IPS-18a (cell line): ENCODE measurements around the gene SLC9A1.

ENCODE experiments used
- H3K27ac ChIP-seq: one replicate; pipeline ENCODE4 v1.5.1; 2013; ENCODE audit warnings: low read length
- H3K27me3 ChIP-seq: one replicate; pipeline ENCODE4 v1.6.1; 2013; ENCODE audit warnings: mild to moderate bottlenecking, low read length; ENCODE audit not compliant: control insufficient read depth, insufficient read depth
- H3K36me3 ChIP-seq: one replicate; pipeline ENCODE4 v1.6.1; 2013; ENCODE audit warnings: low read depth, low read length; ENCODE audit not compliant: control insufficient read depth
- H3K4me1 ChIP-seq: one replicate; pipeline ENCODE4 v1.6.1; 2013; ENCODE audit warnings: low read depth, low read length; ENCODE audit not compliant: control insufficient read depth
- H3K4me3 ChIP-seq: one replicate; pipeline ENCODE4 v1.5.1; 2013; ENCODE audit warnings: low read length
- H3K9ac ChIP-seq: one replicate; pipeline ENCODE4 v1.6.1; 2013; ENCODE audit warnings: mild to moderate bottlenecking, low read length, moderate library complexity
- H3K9me3 ChIP-seq: one replicate; pipeline ENCODE4 v1.6.1; 2013; ENCODE audit warnings: low read depth, low read length; ENCODE audit not compliant: control insufficient read depth

Gene SLC9A1

GRCh38 chr1:27086026-27086425 is 68.9 kb downstream of the SLC9A1 start:
- Histone ChIP-seq H3K36me3 (no peaks in the 10 kb centered on the region), H3K9me3 (no peaks in the 10 kb centered on the region), H3K9ac (no peak overlapping the region), H3K27ac (no peak overlapping the region), H3K4me1 (no peaks in the 10 kb centered on the region), H3K27me3 (no peaks in the 10 kb centered on the region), H3K4me3 (no peak overlapping the region)

DNA sequence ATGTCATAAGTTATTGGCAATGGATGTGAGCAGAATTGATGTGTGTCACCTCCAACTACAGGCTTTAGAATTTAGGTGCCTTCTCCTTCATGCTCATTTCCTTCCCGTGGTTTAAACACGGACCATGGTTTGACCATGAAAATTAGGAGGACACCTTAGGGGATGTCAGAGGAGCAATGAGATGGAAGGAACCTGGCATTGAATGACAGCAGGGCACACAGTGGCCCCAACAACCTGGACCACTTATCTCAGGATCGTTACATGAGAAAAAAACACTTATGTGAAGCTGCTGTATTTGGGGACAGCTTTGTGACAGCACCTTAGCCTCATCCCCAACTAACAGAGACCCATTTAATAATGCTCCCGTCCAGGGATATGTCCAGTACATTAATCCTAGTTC is 70.8 kb downstream of the SLC9A1 start:
- Histone ChIP-seq H3K9ac (no peak overlapping the region), H3K36me3 (no peaks in the 10 kb centered on the region), H3K4me3 (no peak overlapping the region)

GRCh38 chr1:27077968-27078367 is 77.0 kb downstream of the SLC9A1 start:
- Histone ChIP-seq H3K27ac (no peak overlapping the region), H3K4me1 (no peaks in the 10 kb centered on the region), H3K4me3 (no peak overlapping the region), H3K9ac (no peak overlapping the region), H3K9me3 (no peaks in the 10 kb centered on the region), H3K27me3 (no peaks in the 10 kb centered on the region), H3K36me3 (no peaks in the 10 kb centered on the region)

More for the DNA sequence above, 70.8 kb downstream of the SLC9A1 start:
- no peaks in the 10 kb centered on the region for H3K4me1 ChIP-seq
- no peaks in the 10 kb centered on the region for H3K27me3 ChIP-seq
- no peaks in the 10 kb centered on the region for H3K9me3 ChIP-seq
- H3K27ac ChIP-seq = no peak overlapping the region

DNA sequence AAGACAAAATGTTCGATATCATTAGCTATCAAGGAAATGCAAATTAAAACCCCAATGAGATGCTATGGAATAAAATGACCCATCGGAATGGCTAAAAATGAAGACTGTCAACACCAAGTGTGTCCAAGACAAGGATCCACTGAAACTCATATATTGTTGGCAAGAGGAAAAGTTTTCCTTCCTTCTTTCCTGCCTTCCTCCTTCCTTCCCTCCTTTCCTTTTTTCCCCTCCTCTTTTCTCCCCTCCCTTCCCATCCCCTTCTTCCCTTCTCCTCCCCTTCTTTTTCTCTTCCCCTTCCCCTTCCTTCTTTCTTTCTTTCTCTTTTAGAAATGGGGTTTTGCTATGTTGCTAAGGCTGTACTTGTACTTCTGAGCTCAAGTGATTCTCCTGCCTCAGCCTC is 78.1 kb downstream of the SLC9A1 start:
- H3K27ac ChIP-seq = no peak overlapping the region
- H3K36me3 ChIP-seq = no peaks in the 10 kb centered on the region
- no peaks in the 10 kb centered on the region for H3K9me3 ChIP-seq
- no peak overlapping the region for H3K9ac ChIP-seq
- H3K4me3 ChIP-seq = no peak overlapping the region
- H3K4me1 ChIP-seq = no peaks in the 10 kb centered on the region
- no peaks in the 10 kb centered on the region for H3K27me3 ChIP-seq

- Histone ChIP-seq H3K27ac (no peak overlapping the region), H3K9ac (no peak overlapping the region), H3K36me3 (no peaks in the 10 kb centered on the region), H3K9me3 (no peaks in the 10 kb centered on the region), H3K27me3 (no peaks in the 10 kb centered on the region), H3K4me1 (no peaks in the 10 kb centered on the region), H3K4me3 (no peak overlapping the region)
Observed at GRCh38 chr1:27074175-27074780, 80.6 kb downstream of the SLC9A1 start.

DNA sequence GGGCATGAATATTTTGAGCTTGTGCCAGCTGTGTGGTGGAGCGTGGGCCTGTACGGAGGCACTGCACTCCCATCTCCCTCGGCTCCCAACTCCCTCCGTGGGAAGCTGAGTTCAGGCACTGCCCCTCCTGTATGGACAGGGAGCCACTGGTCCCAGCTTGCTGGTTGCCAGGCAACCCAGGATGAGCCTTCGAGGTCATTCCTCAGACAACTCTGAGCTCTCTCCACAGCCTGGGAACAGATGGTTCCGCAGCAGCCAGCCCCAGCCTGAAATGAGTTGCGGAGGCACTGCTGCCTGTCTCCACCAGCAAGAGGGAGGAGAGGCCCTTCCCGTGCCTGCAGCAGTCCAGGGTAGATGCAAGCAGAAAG is 83.9 kb downstream of the SLC9A1 start:
- H3K27ac ChIP-seq = no peak overlapping the region
- no peak overlapping the region for H3K4me3 ChIP-seq
- H3K36me3 ChIP-seq = no peaks in the 10 kb centered on the region
- H3K9ac ChIP-seq = no peak overlapping the region
- H3K9me3 ChIP-seq = no peaks in the 10 kb centered on the region
- H3K4me1 ChIP-seq = no peaks in the 10 kb centered on the region
- no peaks in the 10 kb centered on the region for H3K27me3 ChIP-seq

DNA sequence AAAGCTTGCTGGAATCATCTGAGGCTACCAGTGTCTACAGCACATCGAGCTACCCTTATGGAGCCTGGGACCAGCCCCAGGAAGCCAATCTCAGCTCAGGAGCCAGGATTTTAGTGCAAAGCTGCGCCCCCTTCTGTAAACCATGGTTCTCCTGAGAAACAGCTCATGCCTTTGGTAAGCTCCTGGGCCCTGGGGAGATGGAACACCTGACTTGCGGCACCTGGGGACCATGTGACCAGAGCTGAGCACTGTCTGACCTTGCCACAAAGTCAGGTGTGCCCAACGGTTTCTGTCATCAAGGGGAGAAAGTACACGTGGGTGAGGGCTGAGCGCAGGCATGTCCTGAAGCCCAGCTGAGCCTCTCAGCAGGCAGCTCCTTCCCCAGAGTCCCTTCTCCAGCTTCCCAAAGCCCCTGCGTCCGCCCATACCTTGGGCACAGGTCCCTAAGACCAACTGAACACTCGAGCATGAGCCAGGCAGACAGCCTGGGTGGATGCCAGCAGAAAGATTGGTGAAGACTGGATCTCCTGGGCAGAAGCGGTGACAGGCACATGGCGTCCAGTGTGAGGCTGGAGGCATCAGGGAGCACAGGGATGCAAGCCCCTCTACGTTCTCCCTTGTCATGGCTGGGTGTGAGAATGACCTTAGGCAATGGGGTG is 84.4 kb downstream of the SLC9A1 start:
- no peak overlapping the region for H3K27ac ChIP-seq
- H3K36me3 ChIP-seq = no peaks in the 10 kb centered on the region
- no peaks in the 10 kb centered on the region for H3K27me3 ChIP-seq
- H3K4me3 ChIP-seq = no peak overlapping the region
- no peak overlapping the region for H3K9ac ChIP-seq
- no peaks in the 10 kb centered on the region for H3K9me3 ChIP-seq
- no peaks in the 10 kb centered on the region for H3K4me1 ChIP-seq

DNA sequence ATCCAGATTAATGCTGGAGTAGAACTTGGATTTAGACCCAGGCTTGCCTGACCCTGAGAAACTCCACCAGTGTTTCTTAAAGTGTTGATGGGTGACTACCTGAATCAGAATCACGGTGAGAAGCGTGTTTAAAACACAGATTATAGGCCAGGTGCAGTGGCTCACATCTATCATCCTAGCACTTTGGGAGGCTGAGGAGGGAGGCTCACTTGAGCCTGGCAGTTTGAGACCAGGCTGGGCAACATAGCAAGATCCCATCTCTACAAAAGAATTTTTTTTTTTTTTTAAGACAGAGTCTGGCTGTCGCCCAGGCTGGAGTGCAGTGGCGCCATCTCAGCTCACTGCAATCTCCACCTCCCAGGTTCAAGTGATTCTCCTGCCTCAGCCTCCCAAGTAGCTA is 86.0 kb downstream of the SLC9A1 start:
- H3K27ac ChIP-seq = no peak overlapping the region
- H3K4me3 ChIP-seq = no peak overlapping the region
- H3K9ac ChIP-seq = no peak overlapping the region
- no peaks in the 10 kb centered on the region for H3K9me3 ChIP-seq
- no peaks in the 10 kb centered on the region for H3K27me3 ChIP-seq
- no peaks in the 10 kb centered on the region for H3K4me1 ChIP-seq
- H3K36me3 ChIP-seq = no peaks in the 10 kb centered on the region

- H3K4me1 ChIP-seq = no peaks in the 10 kb centered on the region
- H3K36me3 ChIP-seq = no peaks in the 10 kb centered on the region
- no peak overlapping the region for H3K9ac ChIP-seq
- H3K27ac ChIP-seq = no peak overlapping the region
- H3K27me3 ChIP-seq = no peaks in the 10 kb centered on the region
- no peak overlapping the region for H3K4me3 ChIP-seq
- H3K9me3 ChIP-seq = no peaks in the 10 kb centered on the region
Observed at GRCh38 chr1:27065999-27066630, 88.8 kb downstream of the SLC9A1 start.

- H3K9ac ChIP-seq = no peak overlapping the region
- no peak overlapping the region for H3K4me3 ChIP-seq
- H3K27me3 ChIP-seq = no peaks in the 10 kb centered on the region
- H3K9me3 ChIP-seq = no peaks in the 10 kb centered on the region
- H3K27ac ChIP-seq = no peak overlapping the region
- H3K4me1 ChIP-seq = peaks cover 25% of the 10 kb centered on the region
- H3K36me3 ChIP-seq = no peaks in the 10 kb centered on the region
Observed at GRCh38 chr1:27060891-27061290, 94.0 kb downstream of the SLC9A1 start.

GRCh38 chr1:27058966-27059669 is 95.8 kb downstream of the SLC9A1 start:
- no peaks in the 10 kb centered on the region for H3K36me3 ChIP-seq
- no peak overlapping the region for H3K27ac ChIP-seq
- H3K4me1 ChIP-seq = peaks cover 25% of the 10 kb centered on the region
- peak overlapping the region; percentile 27 for H3K4me3 ChIP-seq
- H3K27me3 ChIP-seq = no peaks in the 10 kb centered on the region
- H3K9me3 ChIP-seq = no peaks in the 10 kb centered on the region
- H3K9ac ChIP-seq = peak overlapping the region; percentile 18
